ENCODE results near the gene AP2A2.

The AP2A2 gene

DNA sequence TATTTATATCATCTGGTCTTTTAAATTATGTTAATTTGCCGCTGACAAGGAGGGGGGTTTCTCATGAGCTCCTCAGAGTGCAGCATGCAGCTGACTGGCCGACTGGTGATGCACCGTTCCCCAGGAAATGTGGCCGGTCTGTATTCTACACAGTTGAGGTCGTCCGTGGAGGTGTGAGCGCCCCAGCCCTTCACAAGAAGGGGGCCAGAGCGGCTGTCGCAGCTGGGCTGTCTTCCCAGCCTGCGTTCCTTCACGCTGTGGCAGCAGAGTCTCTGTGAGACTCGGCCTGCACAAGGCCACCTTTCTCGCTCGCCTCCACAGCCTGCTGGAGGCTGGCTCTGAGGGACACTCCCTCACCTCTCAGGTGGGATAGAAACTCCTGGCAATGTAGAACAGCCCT lies 43.2 kb downstream of the AP2A2 start:
- Histone ChIP-seq H3K4me3 (ENCODE audit: low read depth in 1 of 2, low read length in 1 of 2) (no peak overlapping the region), H3K36me3 (peaks cover 33% of the 10 kb centered on the region), H3K27me3 (no peaks in the 10 kb centered on the region), H3K27ac (no peak overlapping the region), H3K9me3 (no peaks in the 10 kb centered on the region), H3K4me1 (ENCODE audit: control insufficient read depth in 1 of 2, insufficient read depth in 1 of 2, low read depth in 1 of 2, low read length in 1 of 2) (peaks cover 33 to 36% of the 10 kb centered on the region in 2 experiments)
- TF ChIP-seq CTCF (IDR thresholded peaks at IDR 0.05), result no peak

- H3K4me1 ChIP-seq (ENCODE audit: control insufficient read depth in 1 of 2, insufficient read depth in 1 of 2, low read depth in 1 of 2, low read length in 1 of 2), result peaks cover 33 to 36% of the 10 kb centered on the region in 2 experiments
- no peaks in the 10 kb centered on the region for H3K27me3 ChIP-seq
- TF ChIP-seq CTCF (IDR thresholded peaks at IDR 0.05), result no peak
- H3K36me3 ChIP-seq, result peaks cover 37% of the 10 kb centered on the region
- H3K4me3 ChIP-seq (ENCODE audit: low read depth in 1 of 2, low read length in 1 of 2), result no peak overlapping the region
- peak overlapping the region; percentile 25 for H3K27ac ChIP-seq
- H3K9me3 ChIP-seq, result no peaks in the 10 kb centered on the region
Measured at GRCh38 chr11:969651-970205, 44.1 kb downstream of the AP2A2 start.

- Histone ChIP-seq H3K36me3 (peaks cover 44% of the 10 kb centered on the region), H3K4me1 (ENCODE audit: control insufficient read depth in 1 of 2, insufficient read depth in 1 of 2, low read depth in 1 of 2, low read length in 1 of 2) (peaks cover 33 to 36% of the 10 kb centered on the region in 2 experiments), H3K4me3 (ENCODE audit: low read depth in 1 of 2, low read length in 1 of 2) (peak overlapping the region in 1 of 2 experiments; percentile 2), H3K27ac (peak overlapping the region; percentile 25), H3K27me3 (no peaks in the 10 kb centered on the region), H3K9me3 (no peaks in the 10 kb centered on the region)
- no peak for TF ChIP-seq CTCF (IDR thresholded peaks at IDR 0.05)
Measured at GRCh38 chr11:970319-970871, 44.7 kb downstream of the AP2A2 start.

GRCh38 chr11:971092-971690 lies 45.5 kb downstream of the AP2A2 start:
- peaks cover 47% of the 10 kb centered on the region for H3K36me3 ChIP-seq
- H3K4me3 ChIP-seq (ENCODE audit: low read depth in 1 of 2, low read length in 1 of 2), result no peak overlapping the region

DNA sequence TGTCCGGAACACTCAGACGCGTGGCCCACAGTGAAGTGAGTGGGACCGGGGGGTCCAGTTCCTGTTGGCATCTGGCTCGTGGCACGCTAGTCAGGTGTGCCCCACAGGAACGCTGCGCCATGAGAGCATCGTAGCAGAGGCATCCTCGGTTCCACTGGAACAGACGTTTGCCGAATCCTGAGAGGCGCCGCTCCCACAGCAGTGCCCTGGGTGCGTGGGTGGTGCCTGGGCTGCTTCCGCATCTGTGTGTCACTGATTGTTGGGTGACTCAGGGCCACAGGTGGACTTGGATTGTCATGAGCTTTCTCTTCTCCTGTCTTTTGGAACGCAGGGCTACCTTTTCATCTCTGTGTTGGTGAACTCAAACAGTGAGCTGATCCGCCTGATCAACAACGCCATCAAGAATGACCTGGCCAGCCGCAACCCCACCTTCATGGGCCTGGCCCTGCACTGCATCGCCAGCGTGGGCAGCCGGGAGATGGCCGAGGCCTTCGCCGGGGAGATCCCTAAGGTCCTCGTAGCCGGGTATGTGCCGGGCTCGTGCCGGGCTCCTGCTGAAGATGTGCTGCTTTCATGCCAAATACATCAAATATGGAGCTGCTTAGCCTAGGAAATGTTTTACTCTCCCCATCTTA lies 46.2 kb downstream of the AP2A2 start:
- no peak overlapping the region for H3K27ac ChIP-seq
- no peak for TF ChIP-seq CTCF (IDR thresholded peaks at IDR 0.05)
- H3K36me3 ChIP-seq, result peaks cover 54% of the 10 kb centered on the region
- H3K9me3 ChIP-seq, result no peaks in the 10 kb centered on the region
- H3K4me1 ChIP-seq (ENCODE audit: control insufficient read depth in 1 of 2, insufficient read depth in 1 of 2, low read depth in 1 of 2, low read length in 1 of 2), result peaks cover 33 to 36% of the 10 kb centered on the region in 2 experiments
- H3K27me3 ChIP-seq, result no peaks in the 10 kb centered on the region
- no peak overlapping the region for H3K4me3 ChIP-seq (ENCODE audit: low read depth in 1 of 2, low read length in 1 of 2)

More at GRCh38 chr11:971092-971690, 45.5 kb downstream of the AP2A2 start:
- peaks cover 33 to 36% of the 10 kb centered on the region in 2 experiments for H3K4me1 ChIP-seq (ENCODE audit: control insufficient read depth in 1 of 2, insufficient read depth in 1 of 2, low read depth in 1 of 2, low read length in 1 of 2)
- no peaks in the 10 kb centered on the region for H3K27me3 ChIP-seq
- H3K9me3 ChIP-seq, result no peaks in the 10 kb centered on the region
- TF ChIP-seq CTCF (IDR thresholded peaks at IDR 0.05), result no peak
- no peak overlapping the region for H3K27ac ChIP-seq

All from neutrophil (primary cell).